SH-SY5Y (cell line): ENCODE results near the gene ANKHD1.

Experiments
- GATA2 ChIP-seq: IDR thresholded peaks from 2 replicates; pipeline ENCODE4 v1.6.1; 2011; ENCODE audit warnings: mild to moderate bottlenecking, low read depth, low read length
- GATA3 ChIP-seq: IDR thresholded peaks from 2 replicates; pipeline ENCODE4 v1.6.1; 2011; ENCODE audit warnings: low read depth, mild to moderate bottlenecking, low read length, moderate library complexity

ANKHD1 gene

GRCh38 chr5:140423609-140424008 is 22.0 kb downstream of the ANKHD1 start:
- TF ChIP-seq GATA2 (no peak), GATA3 (no peak)

- TF ChIP-seq GATA3 = no peak
- TF ChIP-seq GATA2 = no peak
Observed at GRCh38 chr5:140424135-140424534, 22.5 kb downstream of the ANKHD1 start.

- TF ChIP-seq GATA3 (no peak), GATA2 (no peak)
Observed at GRCh38 chr5:140429724-140430123, 28.1 kb downstream of the ANKHD1 start.

- TF ChIP-seq GATA3 (no peak), GATA2 (no peak)
Observed at GRCh38 chr5:140432212-140432611, 30.6 kb downstream of the ANKHD1 start.

- TF ChIP-seq GATA3 = no peak
- TF ChIP-seq GATA2 = no peak
Observed at GRCh38 chr5:140432916-140433315, 31.3 kb downstream of the ANKHD1 start.

- TF ChIP-seq GATA3 (no peak), GATA2 (no peak)
Observed at GRCh38 chr5:140466981-140467742, 65.5 kb downstream of the ANKHD1 start.

- TF ChIP-seq GATA2 (no peak), GATA3 (no peak)
Observed at GRCh38 chr5:140468188-140468587, 66.6 kb downstream of the ANKHD1 start.

GRCh38 chr5:140469259-140469658 is 67.6 kb downstream of the ANKHD1 start:
- TF ChIP-seq GATA3 (no peak), GATA2 (no peak)

- TF ChIP-seq GATA3 (no peak), GATA2 (no peak)
Observed at GRCh38 chr5:140480310-140481014, 78.8 kb downstream of the ANKHD1 start.

- TF ChIP-seq GATA2 (no peak), GATA3 (no peak)
Observed at GRCh38 chr5:140481758-140482157, 80.1 kb downstream of the ANKHD1 start.

GRCh38 chr5:140483055-140483454 is 81.4 kb downstream of the ANKHD1 start:
- TF ChIP-seq GATA3 = no peak
- TF ChIP-seq GATA2 = no peak

- TF ChIP-seq GATA3 (no peak), GATA2 (no peak)
Observed at GRCh38 chr5:140488914-140489313, 87.3 kb downstream of the ANKHD1 start.

GRCh38 chr5:140497897-140498296 is 96.3 kb downstream of the ANKHD1 start:
- TF ChIP-seq GATA2 = no peak
- TF ChIP-seq GATA3 = no peak

GRCh38 chr5:140498591-140498990 is 97.0 kb downstream of the ANKHD1 start:
- no peak for TF ChIP-seq GATA2
- no peak for TF ChIP-seq GATA3

- TF ChIP-seq GATA2 = no peak
- TF ChIP-seq GATA3 = no peak
Observed at GRCh38 chr5:140502834-140503233, 101.2 kb downstream of the ANKHD1 start.
